Natural killer cell treated with Interleukin-12 subunit alpha and Interleukin-12 subunit beta and Interleukin-15 and Interleukin-18, amount 100 ng/mL, for 72 hours (primary cell): Measurements from ENCODE around the gene PLEKHO1. TPM values are rescaled to one million over a fixed set of nuclear protein-coding genes. Genes with fewer than 3 reads are reported as not detected.
A peak's percentile ranks its signal among the peaks of the same experiment; 100 is the strongest.

Experiments used
- ATAC-seq, 2 donors: fragments of 150-1000 bp; cut with Tn5 transposase in 1 of 2; sonication (Bioruptor Pico), chemical (Tn5 transposase) in 1 of 2; 2 replicates each; pipeline ENCODE4 v1.10.0; 2021
- DNase-seq: peaks from one replicate; pipeline ENCODE4 v3.0.0; 2022; ENCODE audit warnings: low spot score
- H3K27ac Mint-ChIP-seq, 2 donors: 1 replicate in 1 of 2; 2 replicates in 1 of 2; pipeline ENCODE4 v1.8.0; 2022; ENCODE audit warnings: mixed read lengths in 2 of 2, mild to moderate bottlenecking in 1 of 2, moderate library complexity in 1 of 2
- H3K27me3 Mint-ChIP-seq, 2 donors: 1 replicate in 1 of 2; 2 replicates in 1 of 2; pipeline ENCODE4 v1.8.0; 2022; ENCODE audit warnings: mixed read lengths in 2 of 2
- H3K36me3 Mint-ChIP-seq: one replicate; pipeline ENCODE4 v1.8.0; 2022; ENCODE audit warnings: mixed read lengths
- H3K4me1 Mint-ChIP-seq, 2 donors: 1 replicate in 1 of 2; 2 replicates in 1 of 2; pipeline ENCODE4 v1.8.0; 2022; ENCODE audit warnings: low read depth in 2 of 2, mixed read lengths in 2 of 2, mild to moderate bottlenecking in 1 of 2
- H3K4me3 Mint-ChIP-seq: one replicate; pipeline ENCODE4 v1.8.0; 2022; ENCODE audit warnings: mixed read lengths
- H3K9me3 Mint-ChIP-seq: 2 replicates; pipeline ENCODE4 v1.8.0; 2022; ENCODE audit warnings: mixed read lengths
- total RNA-seq, 2 donors: library from RNA; stranded (reverse); gene quantifications; one replicate each; pipeline ENCODE4 v1.2.3, GENCODE V29; 2022

The PLEKHO1 gene
- 10 to 100 TPM; 40.9 to 65.2 TPM for total RNA-seq

- ATAC-seq, result peak; percentile 89 to 93
- peak within 1 kb of the TSS; percentile 94 for H3K4me3 Mint-ChIP-seq
- peaks cover 33 to 44% of the 10 kb centered on the region in 2 donors for H3K4me1 Mint-ChIP-seq
- no peaks in the 10 kb centered on the region for H3K27me3 Mint-ChIP-seq
- no peaks in the 10 kb centered on the region for H3K9me3 Mint-ChIP-seq
- peak; percentile 83 for DNase-seq
- H3K27ac Mint-ChIP-seq, result peak within 1 kb of the TSS; percentile 93 to 97
- peaks cover 5% of the 10 kb centered on the region for H3K36me3 Mint-ChIP-seq
These were observed at the start of gene PLEKHO1 for GRCh38 chr1:150149271-150150132. Gene PLEKHO1, plus strand, starts transcription at chr1:150149916. Its CDS starts 342 bp downstream, at chr1:150150258.

- Mint-ChIP-seq H3K4me1 (peaks cover 10 to 20% of the 10 kb centered on the region in 2 donors), H3K27ac (no peak overlapping the region), H3K4me3 (no peak overlapping the region), H3K9me3 (no peaks in the 10 kb centered on the region), H3K36me3 (peaks cover 22% of the 10 kb centered on the region), H3K27me3 (no peaks in the 10 kb centered on the region)
- no peak for ATAC-seq
- no peak for DNase-seq
These were observed 46.7 kb upstream of the PLEKHO1 start for GRCh38 chr1:150102986-150103385.

- DNase-seq (no peak), ATAC-seq (no peak)
- Mint-ChIP-seq H3K4me1 (peaks cover 27 to 47% of the 10 kb centered on the region in 2 donors), H3K9me3 (no peaks in the 10 kb centered on the region), H3K4me3 (no peak overlapping the region), H3K27me3 (no peaks in the 10 kb centered on the region), H3K36me3 (peaks cover 16% of the 10 kb centered on the region), H3K27ac (peak overlapping the region; percentile 10)
These were observed 43.4 kb upstream of the PLEKHO1 start for GRCh38 chr1:150106341-150106740.

- H3K36me3 Mint-ChIP-seq, result peaks cover 12% of the 10 kb centered on the region
- H3K4me1 Mint-ChIP-seq, result peaks cover 27 to 48% of the 10 kb centered on the region in 2 donors
- no peak for DNase-seq
- peak overlapping the region; percentile 45 for H3K4me3 Mint-ChIP-seq
- H3K27ac Mint-ChIP-seq, result peak overlapping the region; percentile 82 to 91
- no peaks in the 10 kb centered on the region for H3K9me3 Mint-ChIP-seq
- H3K27me3 Mint-ChIP-seq, result no peaks in the 10 kb centered on the region
- peak; percentile 65 to 73 for ATAC-seq
These were observed 40.1 kb upstream of the PLEKHO1 start for GRCh38 chr1:150109586-150109985.

GRCh38 chr1:150110116-150110515 lies 39.6 kb upstream of the PLEKHO1 start:
- ATAC-seq (no peak), DNase-seq (no peak)
- H3K4me3 Mint-ChIP-seq, result peak overlapping the region; percentile 45
- peak overlapping the region; percentile 82 to 91 for H3K27ac Mint-ChIP-seq
- no peaks in the 10 kb centered on the region for H3K27me3 Mint-ChIP-seq
- peaks cover 13% of the 10 kb centered on the region for H3K36me3 Mint-ChIP-seq
- no peaks in the 10 kb centered on the region for H3K9me3 Mint-ChIP-seq
- H3K4me1 Mint-ChIP-seq, result peaks cover 27 to 48% of the 10 kb centered on the region in 2 donors

GRCh38 chr1:150111670-150112069 lies 38.0 kb upstream of the PLEKHO1 start:
- no peaks in the 10 kb centered on the region for H3K9me3 Mint-ChIP-seq
- peak overlapping the region; percentile 45 for H3K4me3 Mint-ChIP-seq
- DNase-seq (no peak), ATAC-seq (no peak)
- peak overlapping the region; percentile 82 to 91 for H3K27ac Mint-ChIP-seq
- peaks cover 18% of the 10 kb centered on the region for H3K36me3 Mint-ChIP-seq
- no peaks in the 10 kb centered on the region for H3K27me3 Mint-ChIP-seq
- peaks cover 20 to 40% of the 10 kb centered on the region in 2 donors for H3K4me1 Mint-ChIP-seq

- Mint-ChIP-seq H3K27me3 (no peaks in the 10 kb centered on the region), H3K9me3 (no peaks in the 10 kb centered on the region), H3K27ac (no peak overlapping the region), H3K4me3 (no peak overlapping the region), H3K36me3 (peaks cover 18% of the 10 kb centered on the region), H3K4me1 (peaks cover 8 to 13% of the 10 kb centered on the region in 2 donors)
- ATAC-seq, result no peak
- DNase-seq, result no peak
These were observed 34.6 kb upstream of the PLEKHO1 start for GRCh38 chr1:150115121-150115520.

GRCh38 chr1:150118716-150119115 lies 31.0 kb upstream of the PLEKHO1 start:
- Mint-ChIP-seq H3K27me3 (no peaks in the 10 kb centered on the region), H3K36me3 (peaks cover 13% of the 10 kb centered on the region), H3K9me3 (no peaks in the 10 kb centered on the region), H3K4me1 (no peaks in the 10 kb centered on the region), H3K4me3 (no peak overlapping the region), H3K27ac (no peak overlapping the region)
- ATAC-seq, result no peak
- DNase-seq, result no peak

- Mint-ChIP-seq H3K36me3 (no peaks in the 10 kb centered on the region), H3K27ac (peak overlapping the region in 1 of 2 donors; percentile 56)
- ATAC-seq, result no peak
These were observed 28.4 kb upstream of the PLEKHO1 start for GRCh38 chr1:150121236-150121862.

GRCh38 chr1:150126811-150127210 lies 22.9 kb upstream of the PLEKHO1 start:
- ATAC-seq (no peak), DNase-seq (no peak)
- Mint-ChIP-seq H3K27me3 (no peaks in the 10 kb centered on the region), H3K27ac (no peak overlapping the region), H3K4me3 (no peak overlapping the region), H3K36me3 (no peaks in the 10 kb centered on the region), H3K9me3 (no peaks in the 10 kb centered on the region), H3K4me1 (no peaks in the 10 kb centered on the region)

More at GRCh38 chr1:150121236-150121862, 28.4 kb upstream of the PLEKHO1 start:
- H3K9me3 Mint-ChIP-seq, result no peaks in the 10 kb centered on the region
- no peaks in the 10 kb centered on the region for H3K4me1 Mint-ChIP-seq
- no peak for DNase-seq
- H3K27me3 Mint-ChIP-seq, result no peaks in the 10 kb centered on the region
- no peak overlapping the region for H3K4me3 Mint-ChIP-seq

- Mint-ChIP-seq H3K27me3 (no peaks in the 10 kb centered on the region), H3K27ac (no peak overlapping the region), H3K9me3 (no peaks in the 10 kb centered on the region), H3K36me3 (no peaks in the 10 kb centered on the region), H3K4me3 (no peak overlapping the region), H3K4me1 (no peaks in the 10 kb centered on the region)
- ATAC-seq (no peak), DNase-seq (no peak)
These were observed 22.3 kb upstream of the PLEKHO1 start for GRCh38 chr1:150127464-150127863.

- H3K4me3 Mint-ChIP-seq, result no peak overlapping the region
- H3K36me3 Mint-ChIP-seq, result no peaks in the 10 kb centered on the region
- no peaks in the 10 kb centered on the region for H3K4me1 Mint-ChIP-seq
- H3K27ac Mint-ChIP-seq, result no peak overlapping the region
- no peak for ATAC-seq
- H3K9me3 Mint-ChIP-seq, result no peaks in the 10 kb centered on the region
- no peaks in the 10 kb centered on the region for H3K27me3 Mint-ChIP-seq
- no peak for DNase-seq
These were observed 21.8 kb upstream of the PLEKHO1 start for GRCh38 chr1:150127868-150128267.

- Mint-ChIP-seq H3K27ac (no peak overlapping the region), H3K9me3 (no peaks in the 10 kb centered on the region), H3K4me3 (no peak overlapping the region), H3K36me3 (no peaks in the 10 kb centered on the region), H3K4me1 (no peaks in the 10 kb centered on the region), H3K27me3 (no peaks in the 10 kb centered on the region)
- ATAC-seq (no peak), DNase-seq (no peak)
These were observed 17.3 kb upstream of the PLEKHO1 start for GRCh38 chr1:150132372-150132771.

GRCh38 chr1:150134537-150134936 lies 15.2 kb upstream of the PLEKHO1 start:
- Mint-ChIP-seq H3K27me3 (no peaks in the 10 kb centered on the region), H3K4me1 (no peaks in the 10 kb centered on the region), H3K9me3 (no peaks in the 10 kb centered on the region), H3K36me3 (no peaks in the 10 kb centered on the region), H3K27ac (no peak overlapping the region), H3K4me3 (no peak overlapping the region)
- DNase-seq (no peak), ATAC-seq (no peak)
